Fibroblast of skin of back (primary cell): ENCODE results near the gene ADAM8.

Source experiments
- DNase-seq: peaks from one replicate; pipeline ENCODE4 v3.0.0-alpha.2; 2013

ADAM8 gene

DNA sequence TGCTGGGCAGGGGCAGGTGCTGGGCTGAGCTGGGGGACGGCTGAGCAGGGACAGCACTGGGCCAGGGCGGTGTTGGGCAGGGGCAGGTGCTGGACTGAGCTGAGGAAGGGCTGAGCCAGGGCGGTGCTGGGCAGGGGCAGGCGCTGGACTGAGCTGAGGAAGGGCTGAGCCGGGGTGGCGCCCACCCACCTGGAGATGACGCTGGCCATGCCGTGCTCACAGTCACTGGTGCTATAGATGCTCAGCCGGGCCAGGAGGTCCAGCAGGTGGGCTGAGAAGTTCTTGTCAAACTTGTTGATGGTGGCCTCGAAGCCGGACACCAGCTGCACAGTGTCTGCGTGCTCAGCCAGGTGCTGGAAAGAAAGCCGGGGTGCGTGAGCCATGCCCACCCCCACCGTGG lies 4.4 kb upstream of the ADAM8 start:
- DNase-seq = no peak

DNA sequence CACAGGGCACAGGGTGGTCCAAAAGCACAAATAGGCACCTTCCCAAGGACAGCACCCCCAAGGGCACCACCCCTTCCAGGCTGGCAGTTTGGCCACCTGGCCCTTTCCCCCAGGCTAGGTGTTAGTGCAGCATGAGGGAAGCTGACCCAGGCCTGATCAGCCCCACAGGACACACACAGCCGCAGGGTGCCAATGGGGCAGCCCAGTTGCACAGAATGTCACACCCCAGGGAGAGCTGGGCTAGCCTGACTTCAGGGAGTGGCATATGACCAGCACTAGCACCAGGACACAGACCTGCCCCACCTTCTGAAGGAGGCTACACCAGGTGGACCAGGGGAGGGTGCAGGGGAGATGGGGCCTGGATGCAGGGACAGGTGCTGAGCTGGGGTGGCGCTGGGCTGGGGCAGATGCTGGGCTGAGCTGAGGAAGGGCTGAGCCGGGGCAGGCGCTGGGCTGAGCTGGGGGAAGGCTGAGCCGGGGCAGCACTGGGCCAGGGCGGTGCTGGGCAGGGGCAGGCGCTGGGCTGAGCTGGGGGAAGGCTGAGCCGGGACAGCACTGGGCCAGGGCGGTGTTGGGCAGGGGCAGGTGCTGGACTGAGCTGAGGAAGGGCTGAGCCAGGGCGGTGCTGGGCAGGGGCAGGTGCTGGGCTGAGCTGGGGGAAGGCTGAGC lies 3.9 kb upstream of the ADAM8 start:
- no peak for DNase-seq

DNA sequence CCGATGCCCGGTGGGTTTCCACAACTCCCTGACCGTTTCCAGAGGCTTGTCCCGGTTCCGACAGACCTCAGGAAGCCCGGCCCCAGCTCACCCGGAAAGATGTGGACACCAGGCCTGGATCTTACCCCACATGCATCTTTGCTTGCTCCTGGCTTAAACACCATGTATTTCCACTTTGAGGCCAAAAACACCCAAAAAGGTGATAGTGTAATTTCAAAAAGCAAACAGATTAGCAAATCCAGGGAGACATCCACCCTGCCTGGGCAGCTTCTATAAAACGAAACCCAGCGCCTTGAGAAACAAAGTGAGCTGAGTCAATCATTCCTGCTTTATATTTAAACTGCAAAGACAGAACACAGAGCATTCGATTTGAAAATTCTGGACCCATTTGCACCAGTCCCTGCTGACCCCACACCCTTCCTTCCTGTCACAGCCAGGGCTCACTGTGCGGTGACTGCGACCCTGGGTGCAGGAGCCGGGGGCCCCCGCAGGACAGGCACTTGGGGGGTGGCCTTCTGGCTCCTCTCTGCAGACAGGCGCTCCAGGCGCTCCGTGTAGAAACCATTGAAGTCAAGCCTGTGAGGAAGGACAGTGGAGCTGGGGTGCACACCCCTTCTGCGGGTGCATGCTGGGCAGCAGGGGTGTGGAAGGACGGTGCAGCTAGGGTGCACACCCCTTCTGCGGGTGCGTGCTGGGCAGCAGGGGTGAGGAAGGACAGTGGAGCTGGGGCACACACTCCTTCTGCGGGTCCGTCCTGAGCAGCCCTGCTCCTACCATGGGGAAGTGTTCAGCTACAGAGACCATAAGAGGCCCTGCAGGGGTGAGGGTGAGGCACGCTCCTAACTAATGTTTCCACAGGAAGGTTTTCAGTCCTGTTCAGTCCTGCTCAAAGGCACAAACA lies 2.9 kb upstream of the ADAM8 start:
- no peak for DNase-seq

- no peak for DNase-seq
Observed at GRCh38 chr10:133278577-133279265, 2.1 kb upstream of the ADAM8 start.

- DNase-seq = no peak
Observed at GRCh38 chr10:133277993-133278576, 1.4 kb upstream of the ADAM8 start.

- DNase-seq = no peak
Observed at GRCh38 chr10:133277277-133277992, 767 bp upstream of the ADAM8 start.

DNA sequence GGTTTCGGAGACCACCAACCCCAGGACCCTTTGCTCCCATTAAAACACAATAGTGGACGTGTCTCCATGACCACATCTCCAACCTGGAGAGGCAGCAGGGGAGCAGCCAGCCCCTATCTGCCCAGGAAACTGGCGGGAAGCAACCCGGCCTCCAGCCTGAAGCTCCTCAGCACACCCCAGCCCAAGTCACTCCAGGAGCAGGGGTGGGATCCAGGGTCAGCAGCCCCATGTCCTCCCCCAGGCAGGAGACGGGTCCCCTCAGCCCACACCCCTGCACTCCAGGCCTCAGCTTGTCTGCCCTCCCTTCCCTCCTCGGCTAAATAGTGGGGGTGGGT lies 601 bp downstream of the ADAM8 start:
- no peak for DNase-seq

- no peak for DNase-seq
Observed at GRCh38 chr10:133275684-133276092, 980 bp downstream of the ADAM8 start.

- no peak for DNase-seq
Observed at GRCh38 chr10:133274751-133275683, 1.7 kb downstream of the ADAM8 start.

DNA sequence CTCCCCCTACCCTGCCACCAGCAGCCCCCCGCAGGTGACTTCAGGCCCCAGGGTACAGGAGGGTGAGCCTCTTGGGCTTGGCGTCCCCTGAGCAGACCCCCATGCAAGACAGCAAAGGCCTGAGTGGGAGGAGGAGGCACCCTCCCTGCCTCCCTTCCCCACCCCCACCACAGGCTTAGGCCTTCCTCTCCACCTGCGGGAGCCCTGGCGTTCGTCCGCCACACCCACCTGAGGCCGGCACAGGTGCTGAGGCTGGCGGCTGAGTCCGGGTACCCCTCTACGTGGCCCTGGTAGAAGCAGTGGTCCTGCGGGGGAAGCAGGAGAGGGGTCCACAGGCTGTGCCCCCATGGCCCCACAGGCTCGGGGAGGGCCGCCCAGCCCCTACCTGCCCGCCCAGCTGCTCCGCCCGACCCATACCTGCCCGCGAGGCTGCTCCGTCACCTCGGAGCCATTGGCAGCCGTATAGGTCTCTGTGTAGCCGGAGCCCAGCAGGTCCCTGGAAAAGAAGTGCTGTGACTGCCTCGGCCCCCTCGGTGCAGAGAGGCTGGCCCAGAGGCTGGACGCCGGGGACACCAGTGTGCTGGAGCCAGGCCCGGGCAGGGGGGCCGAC lies 3.0 kb downstream of the ADAM8 start:
- DNase-seq = no peak

GRCh38 chr10:133272964-133273420 lies 3.7 kb downstream of the ADAM8 start:
- DNase-seq = no peak

DNA sequence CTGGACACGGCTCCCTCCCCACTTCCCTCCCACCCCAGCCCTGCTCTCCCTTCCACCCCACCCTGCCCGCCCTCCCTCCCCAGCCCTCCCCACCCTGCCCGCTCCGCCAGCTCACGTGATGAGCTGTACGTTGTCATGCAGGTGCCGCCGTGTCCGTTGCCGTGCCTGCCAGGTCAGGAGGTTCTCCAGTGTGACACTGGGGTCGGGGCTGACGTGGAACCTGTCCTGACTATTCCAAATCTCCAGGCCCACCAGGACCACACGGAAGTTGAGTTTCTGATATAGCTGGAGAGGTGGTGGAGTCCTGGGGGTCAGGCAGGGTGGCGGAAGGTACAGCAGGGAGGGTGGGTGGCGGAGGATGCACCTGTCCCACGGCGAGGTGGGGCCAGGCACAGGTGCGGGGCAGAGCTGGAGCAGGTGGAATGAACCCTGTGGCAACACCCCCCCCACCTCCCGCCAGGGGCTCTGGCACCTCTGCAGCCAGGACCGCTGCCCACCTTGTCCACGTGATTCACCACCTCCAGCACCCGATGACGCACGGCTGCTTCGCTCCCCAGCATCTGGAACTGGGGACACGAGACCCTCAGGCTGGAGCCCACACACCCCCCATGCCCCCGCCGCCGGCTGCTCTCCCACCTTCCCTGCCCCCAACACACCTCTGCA lies 4.2 kb downstream of the ADAM8 start:
- no peak for DNase-seq

DNA sequence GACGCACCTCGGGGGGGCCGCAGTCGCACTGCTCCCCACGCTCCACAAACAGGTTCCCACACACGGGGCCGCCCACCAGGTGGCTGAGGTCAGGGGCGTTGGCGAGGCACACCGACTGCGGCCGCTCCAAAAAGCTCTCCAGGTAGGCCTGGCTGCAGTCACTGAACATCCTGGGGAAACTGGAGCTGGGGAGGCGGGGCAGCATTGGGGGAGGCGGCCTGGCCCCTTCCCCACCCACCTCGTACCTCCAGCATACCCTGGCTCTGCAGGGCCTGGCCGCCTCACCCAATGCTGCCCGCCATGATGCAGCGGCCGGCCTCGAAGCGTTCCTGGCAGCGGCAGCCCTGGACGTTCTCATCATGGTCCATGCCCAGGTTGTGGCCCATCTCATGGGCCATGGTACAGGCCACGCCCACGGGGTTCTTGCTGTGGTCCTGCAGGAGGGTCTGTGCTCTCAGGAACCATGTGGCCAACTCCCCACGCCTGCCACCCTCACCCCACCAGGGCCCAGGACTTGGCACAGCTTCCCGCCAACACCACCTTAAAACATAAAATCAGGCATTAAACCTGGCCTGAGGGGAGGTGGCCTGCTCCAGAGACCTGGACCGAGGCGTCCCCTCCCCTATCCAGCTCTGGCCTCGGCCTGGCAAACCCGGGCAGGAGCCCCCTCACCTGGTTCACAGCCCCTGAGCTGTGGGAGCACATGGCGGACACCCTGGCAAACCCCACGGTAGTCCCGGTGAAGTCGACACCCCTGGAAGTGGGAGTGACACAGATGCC lies 5.0 kb downstream of the ADAM8 start:
- no peak for DNase-seq

DNA sequence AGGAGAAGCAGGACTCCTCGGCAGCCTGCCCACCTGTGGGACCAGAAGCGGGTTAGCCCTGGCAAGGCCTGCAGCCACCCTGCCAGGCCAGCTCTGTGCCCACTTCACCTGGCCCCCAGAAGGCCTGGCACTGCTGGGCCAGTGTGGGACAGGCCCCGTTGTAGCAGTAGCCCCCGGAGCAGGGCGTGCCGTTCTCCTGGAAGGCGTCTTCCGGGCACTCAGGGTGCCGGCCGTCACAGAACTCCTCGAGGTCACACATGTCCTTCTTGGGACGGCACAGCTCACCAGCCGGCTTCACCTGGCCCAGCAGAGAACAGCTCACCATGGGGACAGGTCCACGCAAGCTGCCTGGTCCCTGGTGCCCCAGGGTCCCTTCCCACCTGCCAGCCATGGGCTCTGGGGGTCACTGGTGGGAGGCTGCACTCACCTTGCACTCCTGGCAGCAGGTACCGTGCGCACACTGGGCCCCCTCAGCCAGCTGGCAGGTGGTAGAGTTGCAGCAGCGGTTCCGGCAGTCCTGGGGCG lies 5.8 kb downstream of the ADAM8 start:
- DNase-seq = no peak

- no peak for DNase-seq
Observed at GRCh38 chr10:133270204-133270603, 6.5 kb downstream of the ADAM8 start.

- DNase-seq = no peak
Observed at GRCh38 chr10:133269367-133269766, 7.3 kb downstream of the ADAM8 start.

- no peak for DNase-seq
Observed at GRCh38 chr10:133268532-133268931, 8.1 kb downstream of the ADAM8 start.

GRCh38 chr10:133267829-133268228 lies 8.8 kb downstream of the ADAM8 start:
- DNase-seq = no peak

DNA sequence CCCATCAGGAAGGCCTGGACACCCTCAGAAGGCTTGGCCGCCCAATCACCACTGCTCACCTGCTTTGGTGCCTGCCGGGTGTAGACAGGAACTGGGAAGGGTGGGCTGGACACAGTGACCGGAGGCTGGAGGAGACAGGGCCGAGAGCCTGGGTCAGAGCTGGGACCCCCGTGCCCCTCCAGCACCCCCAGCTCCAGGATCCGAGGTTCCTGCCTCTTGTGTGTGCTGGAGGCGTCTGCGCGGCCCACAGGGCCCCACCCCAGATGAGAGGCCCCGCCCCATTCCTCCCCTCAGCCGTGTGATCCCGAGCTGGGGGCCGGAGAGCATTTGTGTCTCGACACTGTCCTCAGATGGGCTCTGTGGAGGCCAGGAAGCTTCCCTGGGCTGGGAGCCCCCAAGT lies 9.4 kb downstream of the ADAM8 start:
- DNase-seq = no peak
